Measurements from ENCODE around the gene KIF26A. TPM values are rescaled to one million over a fixed set of nuclear protein-coding genes. Genes with fewer than 3 reads are reported as not detected.

Gene KIF26A
- total RNA-seq, 1 donor from 2014 or later: 1.4 TPM

- H3K36me3 Mint-ChIP-seq (ENCODE audit: low read depth, unreplicated experiment): no peaks in the 10 kb centered on the region
- Histone ChIP-seq H2AFZ (ENCODE audit: low read depth, low read length) (no peak overlapping the region), H4K20me1 (ENCODE audit: insufficient read depth, low read length) (no peaks in the 10 kb centered on the region), H3K79me2 (ENCODE audit: insufficient read depth, low read length) (no peaks in the 10 kb centered on the region), H3K9ac (ENCODE audit: low read length) (no peak overlapping the region), H3K36me3 (ENCODE audit: insufficient read depth, low read length) (no peaks in the 10 kb centered on the region), H3K4me1 (ENCODE audit: insufficient read depth, low read length) (no peaks in the 10 kb centered on the region), H3K9me3 (ENCODE audit: insufficient read depth, low read depth, low read length) (no peaks in the 10 kb centered on the region), H3K4me3 (ENCODE audit: insufficient read depth, low read depth, low read length) (no peak overlapping the region), H3K4me2 (ENCODE audit: low read length) (no peak overlapping the region), H3K27ac (ENCODE audit: low read depth, low read length) (no peak overlapping the region), H3K27me3 (ENCODE audit: insufficient read depth, low read length) (no peaks in the 10 kb centered on the region)
- DNase-seq (ENCODE audit: low read depth) (no peak), FAIRE-seq (no peak)
- H3K9me3 Mint-ChIP-seq (ENCODE audit: unreplicated experiment): no peaks in the 10 kb centered on the region
- H3K27ac Mint-ChIP-seq (ENCODE audit: unreplicated experiment): no peak overlapping the region
- TF ChIP-seq EZH2 (IDR thresholded peaks at IDR 0.05; ENCODE audit: insufficient read depth, low read length) (no peak), CTCF (IDR thresholded peaks at IDR 0.05; ENCODE audit: insufficient read depth, low read depth, low read length) (no peak)
- no peaks in the 10 kb centered on the region for H3K4me1 Mint-ChIP-seq (ENCODE audit: low read depth, unreplicated experiment)
- H3K27me3 Mint-ChIP-seq (ENCODE audit: low read depth, unreplicated experiment): peaks cover 13% of the 10 kb centered on the region
- H3K4me3 Mint-ChIP-seq (ENCODE audit: unreplicated experiment): no peak overlapping the region
Measured at GRCh38 chr14:104106471-104106991, 31.9 kb upstream of the KIF26A start.

- H3K27me3 ChIP-seq (ENCODE audit: insufficient read depth, low read length): no peaks in the 10 kb centered on the region
- H3K36me3 Mint-ChIP-seq (ENCODE audit: low read depth, unreplicated experiment): no peaks in the 10 kb centered on the region
- FAIRE-seq: no peak
- H3K4me1 ChIP-seq (ENCODE audit: insufficient read depth, low read length): no peaks in the 10 kb centered on the region
- no peak overlapping the region for H3K4me3 ChIP-seq (ENCODE audit: insufficient read depth, low read depth, low read length)
- H3K79me2 ChIP-seq (ENCODE audit: insufficient read depth, low read length): no peaks in the 10 kb centered on the region
- no peak overlapping the region for H3K4me2 ChIP-seq (ENCODE audit: low read length)
- TF ChIP-seq EZH2 (IDR thresholded peaks at IDR 0.05; ENCODE audit: insufficient read depth, low read length) (no peak), CTCF (IDR thresholded peaks at IDR 0.05; ENCODE audit: insufficient read depth, low read depth, low read length) (no peak)
- DNase-seq (ENCODE audit: low read depth): no peak
- no peaks in the 10 kb centered on the region for H3K36me3 ChIP-seq (ENCODE audit: insufficient read depth, low read length)
- H3K4me3 Mint-ChIP-seq (ENCODE audit: unreplicated experiment): no peak overlapping the region
- H3K9me3 Mint-ChIP-seq (ENCODE audit: unreplicated experiment): no peaks in the 10 kb centered on the region
- no peak overlapping the region for H3K27ac Mint-ChIP-seq (ENCODE audit: unreplicated experiment)
- H3K9me3 ChIP-seq (ENCODE audit: insufficient read depth, low read depth, low read length): no peaks in the 10 kb centered on the region
- no peak overlapping the region for H3K27ac ChIP-seq (ENCODE audit: low read depth, low read length)
- H2AFZ ChIP-seq (ENCODE audit: low read depth, low read length): no peak overlapping the region
- no peaks in the 10 kb centered on the region for H3K4me1 Mint-ChIP-seq (ENCODE audit: low read depth, unreplicated experiment)
- peaks cover 8% of the 10 kb centered on the region for H3K27me3 Mint-ChIP-seq (ENCODE audit: low read depth, unreplicated experiment)
- H3K9ac ChIP-seq (ENCODE audit: low read length): no peak overlapping the region
- H4K20me1 ChIP-seq (ENCODE audit: insufficient read depth, low read length): no peaks in the 10 kb centered on the region
Measured at GRCh38 chr14:104107101-104107581, 31.2 kb upstream of the KIF26A start.

Measured in astrocyte (in vitro differentiated cells and primary cell).